Calu3 (cell line): ENCODE data around the gene CNN3. TPM values are rescaled to one million over a fixed set of nuclear protein-coding genes. Genes with fewer than 3 reads are reported as not detected.

Source experiments
- BruUV-seq: library from RNA; stranded (reverse); fragments of 400-500 nt; replicated peaks from 2 replicates; lab custom pipeline; 2021; lab: Mats Ljungman, UMichigan
- CTCF ChIA-PET: fragments of 300-600 bp; sonication (Branson Sonifier 250); formaldehyde crosslinking; loops from one replicate; lab custom pipeline; 2022; ENCODE audit warnings: antibody characterized with exemption; lab: Charles Lee
- DNase-seq: peaks from one replicate; pipeline ENCODE4 v3.0.0; 2022
- H3K27ac Mint-ChIP-seq: one replicate; pipeline ENCODE4 v1.8.0; 2022; ENCODE audit warnings: mixed read lengths; ENCODE audit not compliant: unreplicated experiment
- H3K27me3 Mint-ChIP-seq: one replicate; pipeline ENCODE4 v1.8.0; 2022; ENCODE audit warnings: mixed read lengths; ENCODE audit not compliant: unreplicated experiment
- H3K36me3 Mint-ChIP-seq: one replicate; pipeline ENCODE4 v1.8.0; 2022; ENCODE audit warnings: mild to moderate bottlenecking, moderate library complexity, mixed read lengths; ENCODE audit not compliant: insufficient read depth, unreplicated experiment
- H3K4me1 Mint-ChIP-seq: one replicate; pipeline ENCODE4 v1.8.0; 2022; ENCODE audit warnings: mild to moderate bottlenecking, low read depth, mixed read lengths; ENCODE audit not compliant: unreplicated experiment
- H3K4me3 Mint-ChIP-seq: one replicate; pipeline ENCODE4 v1.8.0; 2022; ENCODE audit warnings: mild to moderate bottlenecking, low read depth, moderate library complexity, mixed read lengths; ENCODE audit not compliant: unreplicated experiment
- H3K9me3 Mint-ChIP-seq: one replicate; pipeline ENCODE4 v1.8.0; 2022; ENCODE audit warnings: low read depth, mixed read lengths; ENCODE audit not compliant: unreplicated experiment
- CTCF ChIP-seq: fragments of 200-600 bp; IDR thresholded peaks from one replicate; pipeline ENCODE4 v1.8.0; 2022; ENCODE audit warnings: antibody characterized with exemption; ENCODE audit not compliant: unreplicated experiment
- intact Hi-C: fragments of 100-400 bp; cut with micrococcal nuclease; formaldehyde crosslinking; loops from one replicate; pipeline ENCODE4 v1.10.0; 2022; ENCODE audit not compliant: unreplicated experiment
- total RNA-seq: library from RNA; stranded (reverse); gene quantifications from 2 replicates; pipeline ENCODE4 v1.2.3, GENCODE V29; 2022

Gene CNN3
- total RNA-seq, 1 experiment from 2014 or later: 140 TPM

DNA sequence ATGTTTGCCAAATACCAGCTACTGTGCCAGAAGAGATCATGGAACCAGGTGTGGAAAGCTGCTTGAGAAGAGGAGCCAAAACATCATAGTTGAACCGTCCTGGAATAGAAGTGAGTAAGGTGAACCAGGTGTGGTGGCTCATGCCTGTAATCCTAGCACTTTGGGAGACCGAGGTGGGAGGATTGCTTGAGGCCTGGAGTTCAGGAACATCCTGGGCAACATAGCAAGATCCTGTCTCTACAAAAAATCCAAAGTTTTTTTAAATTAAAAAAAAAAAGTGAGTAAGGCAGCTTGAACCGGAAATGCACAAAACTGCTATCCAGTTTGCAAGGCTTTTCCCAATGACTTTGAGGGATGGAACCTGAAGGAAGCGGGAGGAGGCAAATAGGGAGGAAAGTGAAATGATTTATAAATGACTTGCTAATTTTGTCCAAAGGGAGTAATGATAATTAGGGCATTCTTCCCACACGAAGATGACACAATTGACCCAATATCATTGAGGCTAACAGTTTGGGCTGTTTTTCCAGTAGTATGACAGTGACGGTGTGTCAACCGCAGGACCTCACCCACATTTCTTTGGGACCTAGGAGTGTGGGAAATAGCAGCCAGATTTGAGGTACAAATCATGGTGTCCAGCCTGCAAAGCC, 1.5 kb upstream of the CNN3 start:
- BruUV-seq: no TSS peak
- Mint-ChIP-seq H3K4me3 (peak overlapping the region; percentile 98), H3K27me3 (no peaks in the 10 kb centered on the region), H3K4me1 (peaks cover 43% of the 10 kb centered on the region), H3K9me3 (no peaks in the 10 kb centered on the region), H3K27ac (no peak overlapping the region), H3K36me3 (peaks cover 44% of the 10 kb centered on the region)
- TF ChIP-seq CTCF: no peak
- intact Hi-C loops: loop anchor here (5.0 kb wide), 1 partner anchor 66 kb away; no protein-coding TSS in a partner anchor
- CTCF ChIA-PET: interaction anchor here (0.6 to 1.9 kb wide), 3 partner anchors 71 to 115 kb away, joined by 3 to 9 read pairs (median 8); no protein-coding TSS in a partner anchor
- no peak for DNase-seq

DNA sequence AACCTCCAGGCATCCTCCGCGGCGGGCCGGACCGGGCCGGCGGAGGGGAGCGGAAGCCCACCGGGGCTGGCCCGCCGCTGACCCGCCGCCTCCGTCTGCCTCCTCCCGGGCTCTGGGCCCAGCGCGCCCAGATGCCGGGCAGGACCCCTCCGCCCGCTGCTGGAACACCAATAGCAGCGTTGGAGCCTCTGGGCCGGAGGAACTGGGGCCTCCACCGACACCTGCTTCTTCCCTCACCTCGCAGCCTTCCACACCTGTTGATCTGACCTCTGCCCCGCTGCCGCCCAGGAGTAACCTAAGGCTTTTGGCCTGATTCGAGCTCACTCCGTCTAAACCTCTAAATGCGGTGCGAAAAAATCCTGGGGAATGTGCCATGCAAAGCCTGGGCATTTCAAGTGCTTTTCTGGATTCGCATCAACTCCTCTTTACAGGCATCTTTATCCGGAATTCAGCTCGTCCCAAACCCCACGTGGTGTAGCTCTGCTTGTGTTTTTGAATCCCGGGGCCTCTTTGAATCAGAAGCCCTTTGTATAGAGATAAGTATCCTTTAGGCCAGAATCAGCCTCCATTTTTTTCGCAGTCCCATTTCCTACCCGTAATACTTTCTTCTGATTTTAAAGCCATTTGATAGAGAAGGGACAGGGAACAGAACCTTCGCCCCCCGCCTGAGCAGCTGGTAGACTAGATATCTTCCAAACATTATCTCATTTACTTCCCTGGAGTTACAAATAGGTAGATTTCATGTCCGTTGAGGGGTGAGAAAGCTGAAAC, 680 bp upstream of the CNN3 start:
- H3K27ac Mint-ChIP-seq: peak overlapping the region; percentile 86
- no peaks in the 10 kb centered on the region for H3K27me3 Mint-ChIP-seq
- peaks cover 49% of the 10 kb centered on the region for H3K36me3 Mint-ChIP-seq
- no peak for TF ChIP-seq CTCF
- H3K9me3 Mint-ChIP-seq: no peaks in the 10 kb centered on the region
- peak overlapping the region; percentile 98 for H3K4me3 Mint-ChIP-seq
- H3K4me1 Mint-ChIP-seq: peaks cover 51% of the 10 kb centered on the region
- CTCF ChIA-PET: interaction anchor here (0.6 to 1.9 kb wide), 4 partner anchors 70 to 116 kb away, joined by 3 to 9 read pairs (median 7); no protein-coding TSS in a partner anchor
- no peak for DNase-seq
- TSS peak; percentile 63 for BruUV-seq
- intact Hi-C loops: loop anchor here (5.0 kb wide), 1 partner anchor 65 kb away; no protein-coding TSS in a partner anchor

DNA sequence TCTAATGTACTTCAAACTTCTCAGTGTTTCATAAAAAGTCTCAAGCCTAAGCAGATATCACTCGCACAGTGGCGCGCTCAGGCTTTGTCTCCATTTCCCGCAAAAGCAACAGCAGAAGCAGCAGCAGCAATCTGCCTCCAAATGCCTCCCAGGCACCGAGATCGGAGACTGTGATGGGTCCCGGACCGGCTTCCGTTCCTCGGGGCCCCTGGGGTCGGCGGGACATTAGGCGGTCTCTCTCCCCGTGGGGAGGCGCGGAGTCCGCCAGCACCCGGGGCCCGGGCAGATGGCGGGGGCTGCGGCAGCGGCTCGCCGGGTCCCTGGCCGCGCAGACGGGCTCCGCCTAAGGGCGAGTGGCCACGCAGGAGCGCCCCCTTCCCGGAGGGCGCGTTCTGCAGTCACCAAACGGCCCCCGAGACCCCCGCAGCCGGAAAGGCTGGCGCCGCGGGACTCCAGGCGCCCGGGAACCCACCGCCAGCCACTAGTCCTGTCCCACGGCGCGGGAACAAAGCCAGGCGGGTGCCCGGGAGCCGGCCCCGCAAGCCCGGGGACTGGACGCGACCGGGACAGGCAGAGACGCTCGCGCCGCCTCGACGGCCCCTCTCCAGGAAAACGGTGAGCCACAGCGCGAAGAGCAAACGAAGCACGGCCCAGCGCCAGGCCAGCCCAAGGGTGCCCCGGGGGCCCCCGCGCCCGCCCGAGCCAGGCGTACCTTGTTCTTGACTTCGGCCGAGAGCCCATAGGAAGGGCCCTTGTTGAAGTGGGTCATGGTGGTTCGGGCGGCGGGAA, 590 bp downstream of the CNN3 start:
- peak; percentile 62 for TF ChIP-seq CTCF
- Mint-ChIP-seq H3K27me3 (no peaks in the 10 kb centered on the region), H3K27ac (peak overlapping the region; percentile 85), H3K4me1 (peaks cover 51% of the 10 kb centered on the region), H3K9me3 (no peaks in the 10 kb centered on the region), H3K4me3 (peak overlapping the region; percentile 98), H3K36me3 (peaks cover 50% of the 10 kb centered on the region)
- no TSS peak for BruUV-seq
- peak; percentile 78 for DNase-seq
- intact Hi-C loops: loop anchor here (5.0 kb wide), 1 partner anchor 64 kb away; no protein-coding TSS in a partner anchor
- CTCF ChIA-PET: interaction anchor here (1.0 to 1.9 kb wide), 2 partner anchors 115 to 117 kb away, joined by 6 to 9 read pairs; no protein-coding TSS in a partner anchor

DNA sequence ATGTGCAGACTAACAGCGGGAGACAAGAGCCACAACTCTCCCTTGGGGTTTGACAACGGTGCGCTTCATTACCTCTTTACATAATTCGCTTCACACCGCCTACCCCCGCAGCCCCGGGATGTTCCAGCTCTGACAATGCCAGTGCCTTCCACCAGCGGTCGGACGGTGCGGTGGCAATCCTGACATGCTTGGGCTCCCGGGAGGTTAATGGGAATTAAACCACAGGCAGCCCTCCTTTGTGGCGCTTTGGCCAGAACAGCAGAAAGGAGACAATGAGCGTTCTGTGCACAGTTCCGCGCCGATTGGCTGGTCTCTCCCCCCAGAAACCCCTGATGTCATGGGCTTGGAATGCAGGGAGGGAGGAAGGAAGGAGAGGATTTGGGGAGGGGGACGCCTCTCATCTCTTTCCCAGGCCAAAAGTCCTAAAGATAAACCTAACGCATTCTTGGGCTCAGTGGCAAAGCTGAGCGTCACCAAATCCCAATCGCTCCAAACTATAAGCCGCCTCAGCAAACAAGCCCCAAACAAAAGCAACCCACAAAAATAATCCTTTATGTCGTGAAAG, 1.3 kb downstream of the CNN3 start:
- Mint-ChIP-seq H3K9me3 (no peaks in the 10 kb centered on the region), H3K4me3 (peak overlapping the region; percentile 98), H3K36me3 (peaks cover 55% of the 10 kb centered on the region), H3K27me3 (no peaks in the 10 kb centered on the region), H3K4me1 (peaks cover 54% of the 10 kb centered on the region), H3K27ac (peak overlapping the region; percentile 85)
- no TSS peak for BruUV-seq
- DNase-seq: peak; percentile 73
- intact Hi-C loops: loop anchor here (1.0 to 5.0 kb wide), 2 partner anchors 63 to 116 kb away; no protein-coding TSS in a partner anchor
- CTCF ChIA-PET: no interaction called here
- no peak for TF ChIP-seq CTCF
